SK-N-MC (cell line): ENCODE measurements around the gene CD200R1.

Experiments used
- DNase-seq: peaks from one replicate; pipeline ENCODE4 v3.0.0-alpha.2; 2011; ENCODE audit warnings: low read depth, low spot score
- H3K27ac ChIP-seq: fragments of 200-600 bp; sonication (generic); 2 replicates; pipeline ENCODE4 v1.5.1; 2016; ENCODE audit warnings: mixed run types
- H3K36me3 ChIP-seq: fragments of 200-600 bp; sonication (generic); 2 replicates; pipeline ENCODE4 v1.6.1; 2017; ENCODE audit warnings: antibody characterized with exemption, low read length, mixed read lengths; ENCODE audit not compliant: insufficient read depth
- H3K4me3 ChIP-seq: fragments of 200-600 bp; sonication (generic); 2 replicates; pipeline ENCODE4 v1.5.1; 2016
- H3K9ac ChIP-seq: fragments of 200-600 bp; sonication (generic); 2 replicates; pipeline ENCODE4 v1.8.0; 2017; ENCODE audit warnings: mixed run types, mixed read lengths; ENCODE audit not compliant: insufficient read length
- H3K9me3 ChIP-seq: fragments of 200-600 bp; sonication (generic); 2 replicates; pipeline ENCODE4 v1.6.1; 2017; ENCODE audit warnings: low read depth, mild to moderate bottlenecking, antibody characterized with exemption, low read length, moderate library complexity, mixed read lengths
- EZH2 ChIP-seq: fragments of 200-600 bp; sonication (generic); IDR thresholded peaks from one replicate; pipeline ENCODE4 v1.6.1; 2017; ENCODE audit warnings: antibody characterized with exemption
- FOXP2 ChIP-seq: optimal IDR thresholded peaks from 2 replicates; pipeline ENCODE3; 2011; ENCODE audit warnings: mild to moderate bottlenecking, moderate library complexity; ENCODE audit not compliant: insufficient read depth; ENCODE audit errors: extremely low read length, control extremely low read depth
- POLR2AphosphoS5 ChIP-seq: IDR thresholded peaks from 2 replicates; pipeline ENCODE4 v1.6.1; 2012; ENCODE audit warnings: mild to moderate bottlenecking, low read depth, low read length, borderline replicate concordance

The CD200R1 gene

DNA sequence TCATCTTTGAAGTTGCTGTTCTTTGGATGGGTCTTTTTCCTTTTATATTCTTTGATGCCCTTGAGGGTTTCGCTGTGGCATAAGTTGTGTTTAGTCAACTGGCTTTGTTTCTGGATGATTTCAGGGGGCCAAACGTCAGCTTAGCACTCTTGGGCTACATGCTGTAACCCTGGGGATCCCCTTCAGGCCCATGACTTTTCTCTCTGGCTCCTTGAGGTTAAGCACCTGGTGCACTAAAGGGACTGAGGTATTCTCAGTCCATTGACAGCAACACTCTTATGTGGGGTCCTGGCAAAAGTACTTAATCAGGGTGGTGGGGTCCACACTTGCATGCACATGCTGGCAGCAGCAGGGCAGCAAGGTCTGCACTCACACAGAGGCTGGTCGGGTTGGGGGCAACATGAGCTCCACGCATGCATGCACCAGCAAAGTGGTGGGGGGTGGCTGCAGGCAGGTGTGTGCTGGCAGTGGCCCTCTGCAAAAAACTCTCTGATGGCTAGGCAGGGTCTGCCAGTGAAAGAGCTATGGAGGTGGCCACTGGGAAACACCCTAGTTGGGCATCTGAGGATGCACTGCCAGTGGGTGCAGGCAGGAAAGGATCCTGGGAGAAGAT lies 90.1 kb downstream of the CD200R1 start:
- H3K9me3 ChIP-seq = no peaks in the 10 kb centered on the region
- no peak for DNase-seq
- H3K36me3 ChIP-seq = no peaks in the 10 kb centered on the region
- no peak overlapping the region for H3K9ac ChIP-seq
- H3K4me3 ChIP-seq = no peak overlapping the region
- no peak for TF ChIP-seq FOXP2
- H3K27ac ChIP-seq = no peak overlapping the region

- DNase-seq = no peak
- no peak overlapping the region for H3K9ac ChIP-seq
- H3K9me3 ChIP-seq = no peaks in the 10 kb centered on the region
- H3K36me3 ChIP-seq = no peaks in the 10 kb centered on the region
- TF ChIP-seq POLR2AphosphoS5 (no peak), FOXP2 (no peak), EZH2 (no peak)
- H3K27ac ChIP-seq = no peak overlapping the region
- no peak overlapping the region for H3K4me3 ChIP-seq
Measured at GRCh38 chr3:112881891-112882290, 93.0 kb downstream of the CD200R1 start.

GRCh38 chr3:112875561-112875960 lies 99.3 kb downstream of the CD200R1 start:
- Histone ChIP-seq H3K9me3 (no peaks in the 10 kb centered on the region), H3K9ac (no peak overlapping the region), H3K27ac (no peak overlapping the region), H3K36me3 (no peaks in the 10 kb centered on the region), H3K4me3 (no peak overlapping the region)
- no peak for DNase-seq
- TF ChIP-seq EZH2 = no peak
- TF ChIP-seq FOXP2 = no peak
- TF ChIP-seq POLR2AphosphoS5 = no peak

DNA sequence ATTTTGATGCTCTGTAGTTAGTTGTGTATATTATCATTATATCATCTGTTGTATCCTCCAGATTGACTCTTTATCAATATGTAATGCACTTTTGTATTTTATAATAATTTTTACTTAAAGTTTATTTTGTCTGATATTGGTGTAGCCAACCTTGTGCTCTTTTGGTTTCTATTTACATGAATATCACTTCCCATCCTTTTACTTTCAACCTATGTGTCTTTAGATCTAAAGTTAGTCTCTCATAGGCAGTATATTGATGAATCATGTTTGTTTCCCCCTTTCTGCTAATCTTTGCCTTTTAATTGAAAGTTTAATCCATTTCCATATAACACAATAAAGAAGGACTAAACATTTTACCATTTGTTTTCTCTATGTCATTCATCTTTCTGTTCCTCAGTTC lies 100.2 kb downstream of the CD200R1 start:
- Histone ChIP-seq H3K9me3 (no peaks in the 10 kb centered on the region), H3K36me3 (no peaks in the 10 kb centered on the region), H3K27ac (no peak overlapping the region), H3K9ac (no peak overlapping the region), H3K4me3 (no peak overlapping the region)
- TF ChIP-seq POLR2AphosphoS5 (no peak), EZH2 (no peak), FOXP2 (no peak)
- DNase-seq = no peak

GRCh38 chr3:112873632-112874031 lies 101.3 kb downstream of the CD200R1 start:
- Histone ChIP-seq H3K9me3 (no peaks in the 10 kb centered on the region), H3K9ac (no peak overlapping the region), H3K36me3 (no peaks in the 10 kb centered on the region), H3K4me3 (no peak overlapping the region), H3K27ac (no peak overlapping the region)
- DNase-seq = no peak
- TF ChIP-seq FOXP2 = no peak
- TF ChIP-seq EZH2 = no peak
- no peak for TF ChIP-seq POLR2AphosphoS5

- Histone ChIP-seq H3K4me3 (no peak overlapping the region), H3K27ac (no peak overlapping the region), H3K9me3 (no peaks in the 10 kb centered on the region), H3K36me3 (no peaks in the 10 kb centered on the region), H3K9ac (no peak overlapping the region)
- no peak for DNase-seq
- TF ChIP-seq EZH2 (no peak), FOXP2 (no peak)
Measured at GRCh38 chr3:112871735-112872134, 103.2 kb downstream of the CD200R1 start.
